ENCODE results near the gene BRPF3.

Gene BRPF3

GRCh38 chr6:36273802-36274514, 77.4 kb downstream of the BRPF3 start:
- Histone ChIP-seq H3K27ac (no peak overlapping the region), H3K36me3 (no peaks in the 10 kb centered on the region), H3K4me2 (no peak overlapping the region), H3K9ac (no peak overlapping the region), H3K4me3 (no peak overlapping the region), H3K27me3 (no peaks in the 10 kb centered on the region), H3K4me1 (peaks cover 11% of the 10 kb centered on the region), H4K20me1 (no peaks in the 10 kb centered on the region), H3K9me3 (no peaks in the 10 kb centered on the region)
- TF ChIP-seq Cebpa-rat (IDR thresholded peaks at IDR 0.05): no peak

GRCh38 chr6:36276581-36277536, 80.3 kb downstream of the BRPF3 start:
- Histone ChIP-seq H3K36me3 (no peaks in the 10 kb centered on the region), H3K27ac (no peak overlapping the region), H3K4me1 (peaks cover 14% of the 10 kb centered on the region), H3K4me3 (no peak overlapping the region), H3K4me2 (no peak overlapping the region), H3K27me3 (no peaks in the 10 kb centered on the region), H3K9ac (no peak overlapping the region), H4K20me1 (no peaks in the 10 kb centered on the region), H3K9me3 (no peaks in the 10 kb centered on the region)
- TF ChIP-seq Cebpa-rat (IDR thresholded peaks at IDR 0.05): no peak

GRCh38 chr6:36277946-36278470, 81.5 kb downstream of the BRPF3 start:
- no peak for TF ChIP-seq Cebpa-rat (IDR thresholded peaks at IDR 0.05)
- no peaks in the 10 kb centered on the region for H3K9me3 ChIP-seq
- no peak overlapping the region for H3K4me3 ChIP-seq
- no peak overlapping the region for H3K27ac ChIP-seq
- H3K27me3 ChIP-seq: no peaks in the 10 kb centered on the region
- H3K4me2 ChIP-seq: no peak overlapping the region
- no peak overlapping the region for H3K9ac ChIP-seq
- H4K20me1 ChIP-seq: no peaks in the 10 kb centered on the region
- H3K4me1 ChIP-seq: peaks cover 14% of the 10 kb centered on the region
- H3K36me3 ChIP-seq: no peaks in the 10 kb centered on the region

GRCh38 chr6:36280467-36280866, 83.9 kb downstream of the BRPF3 start:
- no peak for TF ChIP-seq Cebpa-rat (IDR thresholded peaks at IDR 0.05)
- H3K4me2 ChIP-seq: peak overlapping the region; percentile 33; the same call in 1 of the 2 replicates
- no peaks in the 10 kb centered on the region for H3K9me3 ChIP-seq
- H3K27ac ChIP-seq: no peak overlapping the region
- no peak overlapping the region for H3K9ac ChIP-seq
- H3K4me3 ChIP-seq: no peak overlapping the region
- no peaks in the 10 kb centered on the region for H4K20me1 ChIP-seq
- peaks cover 14% of the 10 kb centered on the region for H3K4me1 ChIP-seq
- no peaks in the 10 kb centered on the region for H3K36me3 ChIP-seq
- H3K27me3 ChIP-seq: peaks cover 5% of the 10 kb centered on the region; the same call in 1 of the 2 replicates

- TF ChIP-seq Cebpa-rat (IDR thresholded peaks at IDR 0.05): no peak
- no peaks in the 10 kb centered on the region for H3K9me3 ChIP-seq
- H3K36me3 ChIP-seq: no peaks in the 10 kb centered on the region
- H3K27me3 ChIP-seq: peaks cover 5% of the 10 kb centered on the region; the same call in 1 of the 2 replicates
- peak overlapping the region; percentile 33; the same call in 1 of the 2 replicates for H3K4me2 ChIP-seq
- H4K20me1 ChIP-seq: no peaks in the 10 kb centered on the region
- H3K4me1 ChIP-seq: peaks cover 14% of the 10 kb centered on the region
- no peak overlapping the region for H3K27ac ChIP-seq
- no peak overlapping the region for H3K4me3 ChIP-seq
- H3K9ac ChIP-seq: no peak overlapping the region
Observed at GRCh38 chr6:36280983-36281382, 84.4 kb downstream of the BRPF3 start.

All from BLaER1 (cell line).